NK-92 (cell line): ENCODE measurements around the gene PON1.

Experiments used
- DNase-seq: peaks from one replicate; lab custom pipeline; 2025; ENCODE audit not compliant: unreplicated experiment; lab: John Stamatoyannopoulos, UW

Gene PON1

DNA sequence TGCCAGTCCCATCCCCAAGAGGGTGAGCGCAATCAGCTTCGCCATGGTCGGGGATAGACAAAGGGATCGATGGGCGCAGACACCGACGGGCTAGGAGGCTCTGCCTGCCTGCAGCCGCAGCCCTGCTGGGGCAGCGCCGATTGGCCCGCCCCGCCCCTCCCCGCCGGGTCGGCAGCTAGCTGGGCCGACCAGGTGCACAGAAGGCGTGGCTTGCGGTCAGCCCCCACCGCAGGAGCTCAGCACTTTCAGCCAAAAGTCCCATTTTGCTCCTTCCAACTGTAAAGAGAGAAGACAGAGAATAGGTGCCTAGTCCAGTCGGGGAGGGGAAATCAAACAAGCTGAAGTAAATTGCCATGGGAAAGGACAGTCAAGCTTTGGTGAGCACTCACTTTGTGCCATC lies at the start of gene PON1:
TSS of gene PON1 (minus strand) at position 102 of the 400 bp plus-strand sequence. CDS start at position 45, 57 bp downstream.
- DNase-seq, result no peak

DNA sequence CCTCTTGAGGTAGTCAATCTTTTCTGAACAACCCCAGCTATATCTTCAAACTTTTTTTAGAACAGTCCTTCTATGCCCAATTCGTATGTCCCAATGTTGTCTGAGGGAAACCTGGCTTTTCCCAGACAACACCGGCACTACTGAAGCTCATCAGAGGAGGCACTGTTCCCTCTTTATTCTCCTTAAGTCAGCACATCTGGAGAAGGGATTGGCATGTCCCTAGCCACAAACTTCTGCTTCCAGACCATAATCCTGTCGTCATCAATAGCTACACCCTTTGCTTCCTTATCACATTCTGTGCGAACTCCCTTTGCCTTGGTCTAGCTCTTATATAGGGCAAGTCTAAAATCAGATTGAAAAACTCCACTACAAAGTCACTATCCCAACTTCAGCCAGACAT lies 49.0 kb upstream of the PON1 start:
- no peak for DNase-seq

DNA sequence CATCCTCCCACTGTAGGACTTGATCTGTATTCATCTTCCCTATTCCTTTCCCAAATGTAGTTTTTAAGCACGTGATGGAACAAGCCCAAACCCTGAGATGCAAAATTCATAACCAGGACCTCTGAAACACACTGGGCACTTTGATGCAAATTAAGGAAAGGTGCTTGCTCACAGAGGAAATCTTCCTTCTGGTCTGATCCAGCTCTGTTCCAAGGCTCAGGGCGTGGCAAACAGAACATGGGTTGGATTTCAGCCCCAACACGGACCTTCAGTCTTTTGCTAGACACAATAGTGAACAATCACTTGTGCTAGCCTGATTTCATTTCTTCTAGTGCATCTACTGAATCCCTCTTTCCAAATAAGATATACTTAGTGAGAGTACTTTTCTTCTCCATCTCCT lies 43.9 kb upstream of the PON1 start:
- DNase-seq, result no peak

DNA sequence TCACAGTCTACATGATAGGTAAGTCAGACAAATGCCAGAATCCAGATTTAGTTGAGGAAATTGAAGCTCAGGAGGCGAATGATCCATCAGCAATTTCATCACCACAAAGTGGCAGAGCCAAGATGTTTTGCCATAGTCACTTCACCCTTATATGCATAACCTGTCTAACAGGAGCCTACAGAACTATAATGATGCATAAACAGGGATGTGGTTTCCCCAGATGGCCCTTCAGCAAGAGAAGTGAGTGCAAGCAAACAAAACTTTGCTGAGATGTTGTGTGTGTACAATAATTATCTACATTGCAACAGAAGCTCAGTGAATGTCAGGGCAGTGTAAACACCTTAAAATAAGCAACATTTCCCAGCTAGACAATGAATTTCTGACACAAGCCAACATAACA lies 43.3 kb upstream of the PON1 start:
- DNase-seq, result no peak

DNA sequence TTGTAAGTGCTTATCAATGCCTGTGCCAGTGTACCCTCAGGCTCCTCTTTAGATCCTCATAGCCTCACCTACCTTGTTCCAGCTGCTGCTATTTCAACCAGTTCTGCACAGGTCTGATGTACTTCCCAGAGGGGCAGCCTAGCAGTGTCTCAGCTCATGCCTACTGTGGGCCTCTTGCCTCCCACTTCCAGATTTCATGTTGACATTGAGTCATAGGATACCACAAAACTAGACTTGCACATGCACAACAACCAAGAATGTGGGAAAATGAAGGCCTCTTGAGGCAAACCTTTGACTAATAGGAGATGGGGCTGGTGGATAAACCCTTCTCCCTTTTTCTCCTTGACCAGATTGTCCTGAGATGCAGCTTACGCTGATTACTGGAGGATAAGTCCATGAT lies 40.8 kb upstream of the PON1 start:
- no peak for DNase-seq

DNA sequence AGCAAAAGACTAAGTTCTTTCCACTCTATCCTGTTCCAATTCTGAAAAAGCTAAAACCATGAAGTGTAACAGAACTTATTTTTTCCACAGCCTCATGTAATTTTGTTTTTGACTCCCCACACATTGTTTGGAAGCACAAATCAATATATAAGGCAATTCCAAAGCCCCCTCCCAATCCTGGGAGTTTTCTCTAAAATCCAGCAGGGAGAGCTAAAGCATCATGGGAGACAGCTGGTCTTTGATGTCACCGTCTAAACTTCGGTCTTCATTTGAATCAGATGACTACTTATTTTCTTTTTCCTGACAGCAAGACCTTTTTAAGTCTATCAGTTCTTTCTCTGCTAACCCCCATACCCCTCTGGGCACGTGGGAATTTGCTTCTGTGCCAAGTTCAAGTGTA lies 33.3 kb upstream of the PON1 start:
- DNase-seq, result no peak

DNA sequence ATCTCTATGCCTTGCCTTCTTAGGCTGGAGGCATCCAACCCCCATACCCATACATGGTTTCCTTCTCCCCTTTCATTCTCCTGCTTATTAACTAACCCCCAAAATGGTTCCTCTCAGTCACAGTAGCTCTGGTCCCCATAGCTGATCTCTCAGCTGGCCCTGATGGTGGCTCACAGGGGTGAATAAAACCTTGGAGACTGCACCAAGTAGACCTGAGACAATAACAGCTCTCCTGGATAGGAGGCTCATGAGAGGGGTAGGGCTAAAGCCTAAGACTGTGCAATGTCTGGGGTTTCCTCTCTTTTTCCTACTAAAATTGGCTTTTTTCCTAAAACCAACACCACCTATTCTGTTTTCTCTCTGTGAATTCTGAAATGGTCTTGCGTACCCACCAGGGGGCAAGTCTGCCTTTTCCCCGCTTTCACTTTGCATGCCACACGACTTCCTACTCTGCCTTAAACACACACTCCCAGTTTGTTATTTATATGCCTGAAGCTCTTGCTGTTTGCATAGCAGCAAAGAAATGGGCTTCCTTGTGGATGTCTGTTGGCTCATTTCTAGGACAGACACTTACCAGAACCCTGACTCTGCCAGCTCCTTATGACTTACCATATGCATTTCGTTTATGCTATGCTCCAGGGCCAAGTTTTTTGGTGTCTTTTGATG lies 18.4 kb upstream of the PON1 start:
- no peak for DNase-seq

DNA sequence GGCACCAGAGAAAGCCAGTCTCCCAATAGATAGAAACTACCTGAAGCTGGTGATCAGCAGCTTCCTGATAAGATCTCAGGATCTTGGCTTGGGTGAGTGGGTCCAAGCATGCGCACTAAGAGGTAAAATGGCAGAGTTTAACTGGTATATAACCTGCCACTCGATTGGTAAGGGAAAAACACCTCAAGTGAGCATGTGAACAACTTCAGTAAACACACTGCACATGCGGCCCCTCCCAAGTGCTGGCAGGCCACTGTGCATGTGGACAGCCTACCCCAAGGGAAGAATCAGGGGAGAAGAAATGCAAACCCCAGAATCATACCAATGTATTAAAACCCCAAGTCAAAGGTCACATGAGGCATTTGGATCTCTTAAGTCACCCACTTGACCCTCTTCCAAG lies 17.7 kb upstream of the PON1 start:
- no peak for DNase-seq

DNA sequence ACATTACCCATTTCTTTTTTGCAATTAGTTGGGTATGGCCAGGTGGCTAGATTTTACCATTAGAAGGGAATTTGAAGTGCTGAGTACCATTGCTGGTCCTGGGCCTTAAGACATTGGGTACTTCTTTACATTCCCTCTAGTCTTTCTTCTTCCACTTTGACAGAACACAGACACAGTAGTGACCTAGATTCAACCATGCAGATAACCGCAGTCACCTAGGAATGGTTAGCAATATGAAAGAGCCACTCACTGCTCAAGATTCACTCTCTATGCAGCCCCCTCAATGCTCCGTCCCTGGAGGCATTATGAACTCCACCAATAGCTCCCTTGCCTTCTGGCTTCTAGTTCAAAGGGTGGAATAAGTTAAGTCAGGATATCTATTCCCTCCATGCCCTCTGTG lies 16.2 kb upstream of the PON1 start:
- no peak for DNase-seq

DNA sequence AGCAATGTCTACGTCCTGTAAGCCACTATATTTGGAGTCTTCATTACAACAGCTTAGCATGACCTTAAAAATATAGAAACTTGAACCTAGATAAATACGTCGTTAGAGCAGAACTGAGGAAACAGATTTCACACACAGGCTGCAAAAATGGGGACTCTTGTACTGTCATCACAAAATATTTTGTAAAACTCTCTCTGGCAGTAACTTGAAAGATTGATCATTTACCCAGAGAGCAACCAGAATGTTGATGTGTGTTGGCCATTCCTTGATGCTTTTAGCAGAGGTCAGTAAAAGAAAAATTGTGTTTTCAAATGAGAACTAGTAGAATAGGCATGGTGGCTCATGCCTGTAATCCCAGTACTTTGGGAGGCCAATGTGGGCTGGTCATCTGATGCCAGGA lies 14.5 kb upstream of the PON1 start:
- DNase-seq, result no peak

DNA sequence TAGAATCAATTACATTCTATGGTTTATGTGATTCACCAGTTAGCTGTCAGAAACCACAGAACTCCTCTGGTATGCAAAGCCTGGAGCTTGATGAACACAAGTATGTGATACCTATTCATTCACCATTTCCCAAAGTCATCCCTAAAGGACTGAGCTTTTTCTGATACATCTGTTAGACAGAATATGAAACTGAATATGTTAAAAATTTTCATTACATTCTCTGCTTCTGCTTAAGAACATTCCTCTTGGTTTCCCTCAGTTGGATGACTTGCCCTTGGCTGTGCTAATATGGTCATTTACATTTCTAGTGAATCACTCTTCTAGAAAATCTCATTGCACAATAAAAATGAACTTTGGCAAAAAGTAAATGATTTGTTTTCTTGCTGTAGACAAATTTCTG lies 10.8 kb upstream of the PON1 start:
- no peak for DNase-seq

DNA sequence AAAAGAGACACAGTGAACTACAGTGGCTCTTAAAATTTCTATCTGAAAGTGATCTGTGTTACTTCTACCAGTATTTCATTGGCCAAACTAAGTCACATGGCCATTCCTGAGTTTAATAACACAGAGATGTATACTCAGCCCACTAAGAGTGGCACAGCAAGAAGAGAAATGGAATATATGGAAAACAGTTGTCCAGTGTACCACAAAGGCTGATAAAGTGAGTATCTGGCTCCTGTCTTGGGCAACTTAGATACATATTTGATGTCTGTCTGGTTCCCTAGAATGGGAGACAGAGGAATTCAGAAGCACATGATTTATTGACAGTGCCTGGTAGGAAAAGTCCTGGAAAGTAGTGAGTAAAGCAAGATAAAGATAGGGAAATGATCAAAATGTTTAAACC lies 10.1 kb upstream of the PON1 start:
- DNase-seq, result no peak

DNA sequence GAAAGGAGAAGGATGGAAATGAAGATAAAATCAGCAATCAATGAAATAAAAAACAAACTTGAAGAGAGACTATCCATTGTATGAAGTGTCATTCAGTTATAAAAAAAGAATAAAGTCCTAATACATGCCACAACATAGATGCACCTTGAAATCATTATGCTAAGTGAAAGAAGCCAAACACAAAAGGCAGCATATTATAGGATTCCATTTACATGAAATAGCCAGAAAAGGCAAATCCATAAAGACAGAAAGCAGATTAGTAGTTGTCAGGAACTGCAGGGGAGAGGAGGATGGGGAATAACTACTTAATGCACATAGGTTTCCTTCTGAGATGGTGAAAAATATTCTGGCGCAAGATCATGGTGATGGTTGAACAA lies 6.6 kb upstream of the PON1 start:
- no peak for DNase-seq

DNA sequence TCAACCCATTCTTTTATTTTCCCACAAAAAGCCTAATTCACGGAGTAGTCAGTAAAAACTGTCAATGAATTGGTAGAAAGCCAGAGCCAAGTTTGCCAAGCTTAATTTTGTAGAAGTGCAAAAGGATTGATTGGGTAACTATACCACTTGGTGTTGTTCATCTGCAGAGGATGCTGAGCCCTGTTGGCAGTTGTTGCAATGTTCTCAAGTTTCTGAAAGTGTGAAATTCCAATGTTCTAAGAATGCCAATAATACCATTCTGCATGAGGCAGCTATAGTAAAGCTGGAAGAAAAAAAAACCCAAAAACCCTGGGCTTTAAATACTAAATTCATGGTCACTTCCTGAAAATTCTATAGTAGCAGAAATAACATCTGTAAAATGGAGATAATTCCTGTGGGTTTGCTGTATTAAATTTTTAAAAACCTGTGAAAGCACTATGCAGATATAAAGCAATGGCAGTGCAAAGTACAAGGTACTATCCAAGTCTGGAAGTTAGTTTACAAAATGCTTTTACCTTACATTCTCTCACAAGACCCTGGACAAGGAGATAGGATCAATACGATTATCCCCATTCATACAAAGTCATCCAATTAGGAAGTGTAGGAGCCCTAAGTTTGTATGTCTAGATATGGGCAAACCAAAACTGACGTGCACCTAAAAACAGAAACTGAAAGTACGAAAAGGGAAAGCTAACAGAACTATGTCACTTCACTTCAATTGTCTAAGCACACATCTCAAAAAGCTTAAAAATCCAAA lies 6.0 kb upstream of the PON1 start:
- DNase-seq, result no peak

DNA sequence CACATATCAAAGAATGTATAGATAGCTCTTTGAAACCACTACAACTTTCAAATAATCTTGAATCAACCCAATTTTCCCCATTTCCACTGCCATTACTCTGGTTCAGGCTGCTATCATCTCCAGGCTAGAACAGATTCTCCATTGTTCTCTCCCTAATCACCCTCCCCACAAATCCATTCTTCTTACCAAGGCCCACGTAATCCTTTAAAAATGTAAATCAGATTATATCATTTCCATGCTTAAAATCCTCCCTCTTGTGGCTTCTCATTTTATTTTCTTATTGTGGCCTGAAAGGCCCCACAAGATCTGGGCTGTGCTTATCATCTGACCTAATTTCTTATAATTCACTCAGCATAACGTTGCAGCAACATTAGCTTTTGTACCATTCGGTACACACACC lies 3.0 kb upstream of the PON1 start:
- no peak for DNase-seq

DNA sequence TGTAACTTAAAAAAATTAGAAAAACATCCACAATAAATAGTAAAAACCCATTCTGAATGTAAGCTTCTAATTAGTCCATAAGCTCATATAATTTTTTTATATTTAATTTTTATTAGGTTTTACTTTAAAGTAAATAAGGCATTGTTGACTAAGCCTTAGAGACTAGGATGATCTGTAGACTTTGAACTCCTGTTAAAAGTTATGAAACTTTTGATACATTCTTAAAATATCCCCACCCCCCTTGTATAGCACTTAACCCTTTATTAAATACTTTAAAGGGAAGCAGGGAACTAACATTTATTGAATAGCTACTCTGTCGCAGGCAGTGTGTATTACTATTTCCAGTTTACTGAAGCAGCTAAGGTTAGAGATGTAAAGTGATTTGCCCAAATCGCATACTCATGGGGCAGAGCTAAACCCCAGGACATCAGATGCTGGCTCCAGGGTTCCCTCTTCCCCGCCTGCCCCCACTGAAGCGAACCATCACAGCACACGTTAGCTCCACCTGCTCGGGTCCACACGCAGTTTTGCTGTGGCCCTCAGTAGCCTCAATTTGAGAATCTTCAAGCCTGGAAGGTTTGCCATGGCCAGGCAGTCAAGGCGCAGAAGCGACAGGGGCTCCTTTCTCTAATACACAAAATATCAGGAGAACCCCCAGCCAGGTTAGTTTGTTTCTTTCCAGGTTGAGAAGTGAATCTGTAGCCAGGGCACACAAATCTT lies 762 bp downstream of the PON1 start:
- DNase-seq, result no peak

DNA sequence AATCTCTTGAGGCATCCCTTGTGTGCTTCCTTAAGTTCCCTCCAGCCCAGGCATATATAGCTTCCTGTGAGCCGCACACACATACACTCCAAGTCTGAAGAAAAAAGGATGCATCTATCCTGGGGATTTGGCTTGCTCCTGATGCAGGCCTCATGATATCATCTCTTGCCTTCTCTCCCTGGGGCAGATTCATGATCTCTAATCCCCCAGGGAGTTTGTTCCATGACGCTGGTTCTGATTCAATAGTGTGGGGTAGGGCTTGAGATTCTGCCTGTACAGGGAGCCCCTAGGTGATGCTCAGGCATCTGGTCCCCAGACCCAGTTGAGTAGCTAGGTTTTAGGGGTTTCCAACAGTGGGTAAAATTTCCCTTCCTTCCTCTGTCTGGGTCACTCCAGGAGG lies 1.5 kb downstream of the PON1 start:
- DNase-seq, result no peak

DNA sequence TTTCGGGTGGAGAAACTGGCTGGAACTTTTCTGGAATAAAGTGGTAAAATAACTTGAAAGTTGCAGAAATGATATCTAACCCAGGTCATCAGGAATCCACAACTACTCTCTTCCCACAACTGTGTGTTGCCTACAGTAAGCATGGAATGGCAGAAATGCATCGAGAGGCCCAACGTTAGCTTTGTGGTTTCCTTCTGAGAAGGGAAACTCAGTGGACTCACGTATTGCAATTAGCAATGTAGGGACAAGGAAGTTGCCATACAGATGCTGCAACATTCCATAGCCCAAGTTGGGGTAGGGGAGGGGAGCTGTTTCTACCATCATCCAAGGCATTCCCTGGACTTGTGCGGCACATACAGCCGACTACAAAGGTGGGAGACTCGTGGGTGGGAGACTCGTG lies 1.9 kb downstream of the PON1 start:
- no peak for DNase-seq

DNA sequence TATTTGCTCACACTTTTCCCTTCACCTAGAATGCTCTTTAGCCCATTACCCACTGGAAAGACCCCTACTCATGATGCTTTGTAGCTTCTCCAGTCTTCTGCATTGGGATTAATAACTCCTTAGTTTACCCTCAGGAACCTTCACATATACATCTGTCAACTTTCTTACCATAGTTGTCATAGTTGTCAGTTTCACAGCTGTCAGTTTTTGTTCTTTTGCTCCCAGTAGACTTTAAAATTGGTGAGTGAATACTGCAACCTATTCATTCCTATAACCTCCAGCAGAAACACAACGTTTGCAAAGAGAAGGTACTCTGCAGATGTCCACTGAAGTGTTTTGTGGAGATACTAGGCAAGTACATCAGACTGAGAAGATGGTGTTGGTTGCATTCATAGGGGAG lies 2.6 kb downstream of the PON1 start:
- DNase-seq, result no peak

DNA sequence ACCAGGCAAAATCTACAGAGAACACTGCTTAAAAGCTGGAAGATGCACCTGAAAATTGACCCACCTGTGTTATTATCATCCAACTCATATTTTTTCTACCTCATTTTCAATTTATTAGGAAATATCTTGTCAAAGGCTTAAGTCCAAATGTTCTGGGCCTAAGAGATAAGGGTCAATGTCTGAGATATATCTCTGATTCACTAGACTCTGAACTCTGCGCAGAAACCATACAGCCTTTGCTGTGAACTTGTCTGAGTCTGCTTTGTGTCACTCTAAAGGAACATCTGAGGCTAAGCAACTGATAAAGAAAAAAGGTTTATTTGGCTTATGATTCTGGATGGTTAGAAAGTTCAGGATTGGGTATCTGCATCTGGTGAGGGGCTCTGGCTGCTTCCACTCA lies 3.7 kb downstream of the PON1 start:
- DNase-seq, result no peak

DNA sequence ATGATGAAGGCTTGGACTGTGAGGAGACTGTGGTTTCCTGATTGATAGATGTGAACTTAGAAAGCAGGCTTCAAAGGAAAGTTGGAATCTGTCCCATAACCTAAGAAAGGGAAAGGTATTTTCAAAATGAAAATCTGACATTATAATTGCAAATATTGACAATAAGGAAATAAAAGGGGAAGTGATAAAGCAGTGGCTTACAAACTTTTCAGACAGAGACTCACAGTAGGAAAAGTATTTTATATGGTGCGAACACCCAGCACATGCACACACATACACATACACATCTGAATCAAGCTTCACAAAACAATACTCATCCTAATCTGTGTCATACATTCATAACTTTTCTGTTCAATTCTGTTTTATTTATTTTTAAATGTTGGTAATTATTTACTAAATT lies 4.8 kb downstream of the PON1 start:
- DNase-seq, result no peak

DNA sequence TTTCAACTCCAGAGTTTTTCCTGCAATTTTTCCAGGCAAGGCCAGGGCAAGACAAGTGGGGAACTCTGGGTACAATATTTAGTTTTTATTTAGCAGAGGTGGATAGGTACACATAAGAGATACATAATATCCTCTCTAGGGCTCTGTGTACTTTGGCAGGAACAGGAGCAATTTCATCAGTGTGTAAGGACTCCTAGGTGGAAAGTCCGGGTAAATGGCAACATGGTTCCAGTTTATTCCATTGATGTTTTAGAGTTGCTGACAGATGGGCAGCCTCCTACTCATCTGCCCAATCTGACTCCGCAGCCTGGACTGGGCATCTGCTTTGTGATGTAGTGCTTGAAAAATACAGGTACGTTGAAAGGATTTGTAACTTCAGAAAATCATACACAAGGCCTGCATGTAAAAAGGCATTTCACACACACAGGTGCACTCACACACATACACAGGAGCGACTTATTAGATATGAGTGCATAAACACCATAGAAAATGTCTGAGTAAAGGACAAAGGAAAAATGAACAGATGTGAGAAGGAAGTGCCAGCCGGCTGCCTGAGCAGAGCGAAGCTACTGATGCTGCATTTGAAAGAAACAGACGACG lies 5.7 kb downstream of the PON1 start:
- no peak for DNase-seq
